GM21423 (cell line): Measurements from ENCODE around the gene PBLD.

Experiments
- ATAC-seq: cut with Tn5 transposase; IDR thresholded peaks from one replicate; pipeline ENCODE4 v1.9.1; 2021; ENCODE audit warnings: mild to moderate bottlenecking, moderate library complexity; ENCODE audit not compliant: unreplicated experiment

Gene PBLD

GRCh38 chr10:68332259-68333057, at the start of gene PBLD:
TSS of gene PBLD (minus strand) at chr10:68332928. CDS start at chr10:68306844, 26,084 bp downstream.
- ATAC-seq: peak; percentile 22

GRCh38 chr10:68371604-68372003, 38.9 kb upstream of the PBLD start:
- no peak for ATAC-seq

GRCh38 chr10:68367121-68367520, 34.4 kb upstream of the PBLD start:
- no peak for ATAC-seq

GRCh38 chr10:68366600-68366999, 33.9 kb upstream of the PBLD start:
- ATAC-seq: no peak

- ATAC-seq: no peak
These were observed 32.9 kb upstream of the PBLD start for GRCh38 chr10:68365611-68366010.

- no peak for ATAC-seq
These were observed 31.6 kb upstream of the PBLD start for GRCh38 chr10:68364101-68364886.

GRCh38 chr10:68362590-68362989, 29.9 kb upstream of the PBLD start:
- ATAC-seq: no peak

- ATAC-seq: no peak
These were observed 26.5 kb upstream of the PBLD start for GRCh38 chr10:68359189-68359588.

GRCh38 chr10:68353537-68353936, 20.8 kb upstream of the PBLD start:
- no peak for ATAC-seq

GRCh38 chr10:68348265-68348741, 15.6 kb upstream of the PBLD start:
- no peak for ATAC-seq

- ATAC-seq: no peak
These were observed 14.0 kb upstream of the PBLD start for GRCh38 chr10:68346774-68347173.

GRCh38 chr10:68345621-68346020, 12.9 kb upstream of the PBLD start:
- no peak for ATAC-seq

GRCh38 chr10:68342909-68343516, 10.3 kb upstream of the PBLD start:
- ATAC-seq: no peak

GRCh38 chr10:68340358-68341080, 7.8 kb upstream of the PBLD start:
- ATAC-seq: no peak

- ATAC-seq: no peak
These were observed 4.1 kb upstream of the PBLD start for GRCh38 chr10:68336754-68337351.

- no peak for ATAC-seq
These were observed 2.1 kb upstream of the PBLD start for GRCh38 chr10:68334672-68335467.

GRCh38 chr10:68333440-68334431, 1.0 kb upstream of the PBLD start:
- ATAC-seq: no peak

- no peak for ATAC-seq
These were observed 299 bp upstream of the PBLD start for GRCh38 chr10:68333058-68333395.
